ENCODE results near the gene SLC16A10.

DNA sequence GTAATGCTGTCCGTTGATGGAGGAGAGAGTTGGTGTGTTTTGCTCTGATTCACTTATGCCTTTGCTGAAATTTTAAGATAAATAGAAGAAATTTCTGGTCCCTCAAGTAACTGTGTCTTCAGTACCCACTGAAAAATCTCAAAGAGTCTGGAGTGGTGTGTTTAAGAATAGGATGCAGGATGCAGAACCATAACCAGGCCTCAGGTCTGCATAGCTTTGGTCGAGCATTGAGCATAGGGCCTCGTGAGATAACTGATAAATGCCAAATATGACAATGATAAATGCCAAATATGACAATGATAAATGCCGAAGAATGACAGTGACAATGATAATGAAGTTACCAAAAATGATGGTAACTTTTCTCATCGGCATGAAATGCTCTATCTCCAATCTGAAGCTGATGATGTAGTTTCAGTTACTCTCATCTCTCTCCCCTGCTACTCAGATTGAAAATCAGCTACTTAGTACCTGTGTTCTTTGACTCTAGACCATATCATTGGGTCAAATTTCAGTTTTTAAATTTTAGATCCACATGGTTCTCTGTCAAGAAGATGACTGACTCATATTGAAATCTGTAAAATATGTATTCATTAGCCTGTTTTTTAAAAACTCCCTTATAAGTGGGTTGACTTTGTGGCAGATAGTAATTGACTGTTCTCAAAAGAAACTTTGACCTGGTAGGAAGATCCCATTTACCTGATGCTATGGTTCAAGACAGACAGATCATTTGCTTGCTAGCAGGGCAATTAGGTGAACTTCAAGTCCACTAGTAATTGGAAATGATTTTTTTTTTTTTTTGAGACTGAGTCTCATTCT, 96.6 kb downstream of the SLC16A10 start:
- TF ChIP-seq, protein P1, sequence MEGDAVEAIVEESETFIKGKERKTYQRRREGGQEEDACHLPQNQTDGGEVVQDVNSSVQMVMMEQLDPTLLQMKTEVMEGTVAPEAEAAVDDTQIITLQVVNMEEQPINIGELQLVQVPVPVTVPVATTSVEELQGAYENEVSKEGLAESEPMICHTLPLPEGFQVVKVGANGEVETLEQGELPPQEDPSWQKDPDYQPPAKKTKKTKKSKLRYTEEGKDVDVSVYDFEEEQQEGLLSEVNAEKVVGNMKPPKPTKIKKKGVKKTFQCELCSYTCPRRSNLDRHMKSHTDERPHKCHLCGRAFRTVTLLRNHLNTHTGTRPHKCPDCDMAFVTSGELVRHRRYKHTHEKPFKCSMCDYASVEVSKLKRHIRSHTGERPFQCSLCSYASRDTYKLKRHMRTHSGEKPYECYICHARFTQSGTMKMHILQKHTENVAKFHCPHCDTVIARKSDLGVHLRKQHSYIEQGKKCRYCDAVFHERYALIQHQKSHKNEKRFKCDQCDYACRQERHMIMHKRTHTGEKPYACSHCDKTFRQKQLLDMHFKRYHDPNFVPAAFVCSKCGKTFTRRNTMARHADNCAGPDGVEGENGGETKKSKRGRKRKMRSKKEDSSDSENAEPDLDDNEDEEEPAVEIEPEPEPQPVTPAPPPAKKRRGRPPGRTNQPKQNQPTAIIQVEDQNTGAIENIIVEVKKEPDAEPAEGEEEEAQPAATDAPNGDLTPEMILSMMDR (conservative IDR thresholded peaks at IDR 0.05; ENCODE audit: low read depth, low read length): no peak
- TF ChIP-seq USF2 (IDR thresholded peaks at IDR 0.05; ENCODE audit: low read depth, low read length) (no peak), FOS (IDR thresholded peaks at IDR 0.05; ENCODE audit: low read depth, low read length) (no peak), MAZ (IDR thresholded peaks at IDR 0.05; ENCODE audit: borderline replicate concordance, low read depth, low read length) (no peak), RCOR1 (IDR thresholded peaks at IDR 0.05; ENCODE audit: insufficient replicate concordance, low read length) (no peak), POLR2A (IDR thresholded peaks at IDR 0.05; ENCODE audit: low read depth, low read length) (no peak), RFX5 (IDR thresholded peaks at IDR 0.05; ENCODE audit: low read depth, low read length) (no peak)
